Stimulated activated memory B cell treated with anti-CD40 and anti-IgM and Interleukin-4, amounts not matched to agents 10 μg/mL and 1 μg/mL and 100 μg/mL, for 72 hours (primary cell): ENCODE measurements around the gene ANKDD1B.

ENCODE experiments used
- ATAC-seq: fragments of 150-1000 bp; cut with Tn5 transposase; 2 replicates; pipeline ENCODE4 v1.10.0; 2021
- H3K27ac Mint-ChIP-seq: one replicate; pipeline ENCODE4 v1.8.0; 2022; ENCODE audit warnings: mild to moderate bottlenecking, mixed read lengths
- H3K27me3 Mint-ChIP-seq: one replicate; pipeline ENCODE4 v1.8.0; 2022; ENCODE audit warnings: mixed read lengths
- H3K36me3 Mint-ChIP-seq: one replicate; pipeline ENCODE4 v1.8.0; 2022; ENCODE audit warnings: mixed read lengths
- H3K4me1 Mint-ChIP-seq: one replicate; pipeline ENCODE4 v1.8.0; 2022; ENCODE audit warnings: mixed read lengths
- H3K4me3 Mint-ChIP-seq: one replicate; pipeline ENCODE4 v1.8.0; 2022; ENCODE audit warnings: mild to moderate bottlenecking, moderate library complexity, mixed read lengths
- H3K9me3 Mint-ChIP-seq: one replicate; pipeline ENCODE4 v1.8.0; 2022; ENCODE audit warnings: mixed read lengths

The ANKDD1B gene

GRCh38 chr5:75663579-75664284 is 52.5 kb downstream of the ANKDD1B start:
- Mint-ChIP-seq H3K4me3 (no peak overlapping the region), H3K36me3 (peaks cover 8% of the 10 kb centered on the region), H3K27ac (no peak overlapping the region), H3K27me3 (no peaks in the 10 kb centered on the region), H3K4me1 (peaks cover 19% of the 10 kb centered on the region), H3K9me3 (no peaks in the 10 kb centered on the region)
- no peak for ATAC-seq

- no peak overlapping the region for H3K27ac Mint-ChIP-seq
- no peak overlapping the region for H3K4me3 Mint-ChIP-seq
- H3K27me3 Mint-ChIP-seq, result no peaks in the 10 kb centered on the region
- H3K9me3 Mint-ChIP-seq, result no peaks in the 10 kb centered on the region
- ATAC-seq, result no peak
- peaks cover 8% of the 10 kb centered on the region for H3K36me3 Mint-ChIP-seq
- peaks cover 25% of the 10 kb centered on the region for H3K4me1 Mint-ChIP-seq
Observed at GRCh38 chr5:75664979-75665378, 53.7 kb downstream of the ANKDD1B start.

- Mint-ChIP-seq H3K4me1 (peaks cover 17% of the 10 kb centered on the region), H3K36me3 (peaks cover 8% of the 10 kb centered on the region), H3K27ac (no peak overlapping the region), H3K9me3 (no peaks in the 10 kb centered on the region), H3K4me3 (no peak overlapping the region), H3K27me3 (no peaks in the 10 kb centered on the region)
- ATAC-seq, result no peak
Observed at GRCh38 chr5:75666801-75667200, 55.5 kb downstream of the ANKDD1B start.

GRCh38 chr5:75667586-75667985 is 56.3 kb downstream of the ANKDD1B start:
- Mint-ChIP-seq H3K27me3 (no peaks in the 10 kb centered on the region), H3K9me3 (no peaks in the 10 kb centered on the region), H3K27ac (no peak overlapping the region), H3K4me3 (no peak overlapping the region), H3K36me3 (peaks cover 14% of the 10 kb centered on the region), H3K4me1 (peaks cover 17% of the 10 kb centered on the region)
- no peak for ATAC-seq

- Mint-ChIP-seq H3K9me3 (no peaks in the 10 kb centered on the region), H3K4me3 (peak overlapping the region; percentile 74), H3K27ac (peak overlapping the region; percentile 92), H3K27me3 (no peaks in the 10 kb centered on the region), H3K4me1 (peaks cover 17% of the 10 kb centered on the region), H3K36me3 (peaks cover 16% of the 10 kb centered on the region)
- ATAC-seq, result no peak
Observed at GRCh38 chr5:75668445-75668844, 57.2 kb downstream of the ANKDD1B start.

GRCh38 chr5:75668977-75669689 is 57.9 kb downstream of the ANKDD1B start:
- peaks cover 17% of the 10 kb centered on the region for H3K4me1 Mint-ChIP-seq
- H3K27ac Mint-ChIP-seq, result peak overlapping the region; percentile 92

GRCh38 chr5:75670577-75670976 is 59.3 kb downstream of the ANKDD1B start:
- Mint-ChIP-seq H3K4me1 (peaks cover 17% of the 10 kb centered on the region), H3K9me3 (no peaks in the 10 kb centered on the region), H3K27me3 (no peaks in the 10 kb centered on the region), H3K4me3 (no peak overlapping the region), H3K36me3 (peaks cover 8% of the 10 kb centered on the region), H3K27ac (no peak overlapping the region)
- ATAC-seq, result no peak

More at GRCh38 chr5:75668977-75669689, 57.9 kb downstream of the ANKDD1B start:
- H3K9me3 Mint-ChIP-seq, result no peaks in the 10 kb centered on the region
- peak; percentile 95 for ATAC-seq
- peak overlapping the region; percentile 74 for H3K4me3 Mint-ChIP-seq
- H3K27me3 Mint-ChIP-seq, result no peaks in the 10 kb centered on the region
- peaks cover 13% of the 10 kb centered on the region for H3K36me3 Mint-ChIP-seq

GRCh38 chr5:75671506-75671905 is 60.3 kb downstream of the ANKDD1B start:
- no peak overlapping the region for H3K27ac Mint-ChIP-seq
- H3K4me3 Mint-ChIP-seq, result no peak overlapping the region

GRCh38 chr5:75672616-75673015 is 61.4 kb downstream of the ANKDD1B start:
- Mint-ChIP-seq H3K27me3 (no peaks in the 10 kb centered on the region), H3K4me1 (peaks cover 17% of the 10 kb centered on the region), H3K4me3 (no peak overlapping the region), H3K27ac (no peak overlapping the region), H3K9me3 (no peaks in the 10 kb centered on the region), H3K36me3 (peaks cover 14% of the 10 kb centered on the region)
- ATAC-seq, result no peak

More at GRCh38 chr5:75671506-75671905, 60.3 kb downstream of the ANKDD1B start:
- no peak for ATAC-seq
- Mint-ChIP-seq H3K9me3 (no peaks in the 10 kb centered on the region), H3K27me3 (no peaks in the 10 kb centered on the region), H3K36me3 (peaks cover 14% of the 10 kb centered on the region), H3K4me1 (peaks cover 17% of the 10 kb centered on the region)

GRCh38 chr5:75675783-75676182 is 64.5 kb downstream of the ANKDD1B start:
- Mint-ChIP-seq H3K27me3 (no peaks in the 10 kb centered on the region), H3K27ac (no peak overlapping the region), H3K4me1 (no peaks in the 10 kb centered on the region), H3K36me3 (peaks cover 25% of the 10 kb centered on the region), H3K9me3 (no peaks in the 10 kb centered on the region), H3K4me3 (no peak overlapping the region)
- no peak for ATAC-seq

- Mint-ChIP-seq H3K9me3 (no peaks in the 10 kb centered on the region), H3K27me3 (no peaks in the 10 kb centered on the region), H3K36me3 (peaks cover 18% of the 10 kb centered on the region), H3K27ac (no peak overlapping the region), H3K4me3 (no peak overlapping the region), H3K4me1 (no peaks in the 10 kb centered on the region)
- ATAC-seq, result no peak
Observed at GRCh38 chr5:75677607-75678006, 66.4 kb downstream of the ANKDD1B start.

GRCh38 chr5:75678155-75678554 is 66.9 kb downstream of the ANKDD1B start:
- Mint-ChIP-seq H3K27ac (no peak overlapping the region), H3K27me3 (no peaks in the 10 kb centered on the region), H3K9me3 (no peaks in the 10 kb centered on the region), H3K36me3 (peaks cover 16% of the 10 kb centered on the region), H3K4me3 (no peak overlapping the region), H3K4me1 (no peaks in the 10 kb centered on the region)
- ATAC-seq, result no peak

- Mint-ChIP-seq H3K4me3 (no peak overlapping the region), H3K27me3 (no peaks in the 10 kb centered on the region), H3K36me3 (peaks cover 20% of the 10 kb centered on the region), H3K27ac (no peak overlapping the region), H3K4me1 (no peaks in the 10 kb centered on the region), H3K9me3 (no peaks in the 10 kb centered on the region)
- ATAC-seq, result peak; percentile 60
Observed at GRCh38 chr5:75681125-75681830, 70.0 kb downstream of the ANKDD1B start.

GRCh38 chr5:75685141-75685540 is 73.9 kb downstream of the ANKDD1B start:
- no peak overlapping the region for H3K4me3 Mint-ChIP-seq
- ATAC-seq, result no peak
- H3K9me3 Mint-ChIP-seq, result no peaks in the 10 kb centered on the region
- no peaks in the 10 kb centered on the region for H3K27me3 Mint-ChIP-seq
- H3K36me3 Mint-ChIP-seq, result peaks cover 6% of the 10 kb centered on the region
- H3K27ac Mint-ChIP-seq, result no peak overlapping the region
- H3K4me1 Mint-ChIP-seq, result no peaks in the 10 kb centered on the region

GRCh38 chr5:75686480-75686879 is 75.2 kb downstream of the ANKDD1B start:
- Mint-ChIP-seq H3K36me3 (peaks cover 11% of the 10 kb centered on the region), H3K27me3 (no peaks in the 10 kb centered on the region), H3K4me3 (no peak overlapping the region), H3K9me3 (no peaks in the 10 kb centered on the region), H3K4me1 (no peaks in the 10 kb centered on the region), H3K27ac (no peak overlapping the region)
- no peak for ATAC-seq
